CD4-positive, alpha-beta memory T cell (primary cell): ENCODE results near the gene CTBP2. TPM values are rescaled to one million over a fixed set of nuclear protein-coding genes. Genes with fewer than 3 reads are reported as not detected.
A peak's percentile ranks its signal among the peaks of the same experiment; 100 is the strongest.

ENCODE experiments used
- CTCF ChIA-PET: fragments of 350-600 bp; sonication (Branson Sonifier 250); formaldehyde crosslinking; loops from one replicate; lab custom pipeline; 2021; ENCODE audit warnings: inconsistent platforms; ENCODE audit not compliant: partially characterized antibody; lab: Charles Lee
- POLR2A ChIA-PET: fragments of 350-600 bp; sonication (Branson Sonifier 250); formaldehyde crosslinking; loops from one replicate; lab custom pipeline; 2021; ENCODE audit not compliant: partially characterized antibody; lab: Charles Lee
- DNase-seq, 5 donors: peaks; one replicate each; pipeline versions ENCODE4 v3.0.0 to v3.0.0-alpha.2; 2020 to 2022; ENCODE audit warnings: mixed read lengths in 1 of 5
- H3K27ac ChIP-seq: one replicate; pipeline ENCODE4 v1.7.0; 2013; ENCODE audit warnings: low read depth, low read length
- H3K27me3 ChIP-seq: 2 replicates; pipeline ENCODE4 v1.7.0; 2013; ENCODE audit warnings: mild to moderate bottlenecking, low read length, moderate library complexity; ENCODE audit not compliant: insufficient read depth
- H3K36me3 ChIP-seq: 2 replicates; pipeline ENCODE4 v1.7.0; 2013; ENCODE audit warnings: mild to moderate bottlenecking, low read length, moderate library complexity; ENCODE audit not compliant: insufficient read depth
- H3K4me1 ChIP-seq: 2 replicates; pipeline ENCODE4 v1.7.0; 2013; ENCODE audit warnings: mild to moderate bottlenecking, low read length, moderate library complexity; ENCODE audit not compliant: insufficient read depth
- H3K4me3 ChIP-seq, 2 donors: one replicate each; pipeline ENCODE4 v1.7.0; 2013; ENCODE audit warnings: low read length in 2 of 2, mild to moderate bottlenecking in 1 of 2
- H3K9me3 ChIP-seq, 2 donors: one replicate each; pipeline ENCODE4 v1.7.0; 2013; ENCODE audit warnings: low read length in 2 of 2, control low read depth in 1 of 2; ENCODE audit not compliant: control insufficient read depth in 1 of 2
- H3K27ac Mint-ChIP-seq, 7 donors: one replicate each; pipeline ENCODE4 v1.8.0; 2020 to 2021; ENCODE audit warnings: mixed read lengths in 7 of 7, mild to moderate bottlenecking in 6 of 7, inconsistent platforms in 3 of 7, moderate library complexity in 3 of 7
- H3K27me3 Mint-ChIP-seq, 2 donors: one replicate each; pipeline ENCODE4 v1.8.0; 2020 to 2021; ENCODE audit warnings: mixed read lengths in 2 of 2
- H3K36me3 Mint-ChIP-seq, 2 donors: one replicate each; pipeline ENCODE4 v1.8.0; 2020 to 2021; ENCODE audit warnings: mixed read lengths in 2 of 2, inconsistent platforms in 1 of 2, mild to moderate bottlenecking in 1 of 2
- H3K4me1 Mint-ChIP-seq, 4 donors: one replicate each; pipeline ENCODE4 v1.8.0; 2020 to 2021; ENCODE audit warnings: mixed read lengths in 4 of 4, mild to moderate bottlenecking in 1 of 4
- H3K4me3 Mint-ChIP-seq, 8 donors: one replicate each; pipeline ENCODE4 v1.8.0; 2020 to 2021; ENCODE audit warnings: mixed read lengths in 8 of 8, mild to moderate bottlenecking in 7 of 8, moderate library complexity in 6 of 8, inconsistent platforms in 3 of 8
- H3K9me3 Mint-ChIP-seq, 8 donors: one replicate each; pipeline ENCODE4 v1.8.0; 2020 to 2021; ENCODE audit warnings: mixed read lengths in 8 of 8, mild to moderate bottlenecking in 5 of 8, inconsistent platforms in 3 of 8, moderate library complexity in 1 of 8
- intact Hi-C: fragments of 100-400 bp; cut with micrococcal nuclease; formaldehyde crosslinking; loops from one replicate; pipeline ENCODE4 v1.15.1; 2023
- polyA plus RNA-seq, 2 donors: library from polyadenylated mRNA; unstranded; fragments of 300-500 nt; fragmentation: Illumina TruSeq; gene quantifications; one replicate each; pipeline ENCODE4 v1.2.3, GENCODE V29; 2021
- total RNA-seq, 2 experiments: library from RNA; stranded (reverse); gene quantifications; one replicate each; pipeline ENCODE4 v1.2.3, GENCODE V29; 2021

CTBP2 gene
- under 1 TPM; 0.61 to 0.97 TPM for total RNA-seq
- polyA plus RNA-seq = under 1 TPM in 1 of 2 donors, not detected in 1; 0.16 TPM

- H3K27me3 Mint-ChIP-seq = peaks cover 33% of the 10 kb centered on the region in 2 donors
- no peaks in the 10 kb centered on the region for H3K36me3 ChIP-seq
- CTCF ChIA-PET = no interaction called here
- H3K4me3 ChIP-seq = no peak within 1 kb of the TSS
- no peaks in the 10 kb centered on the region for H3K4me1 ChIP-seq
- H3K4me3 Mint-ChIP-seq = peak within 1 kb of the TSS; percentile 27 to 64 (median 46)
- no peak within 1 kb of the TSS for H3K27ac Mint-ChIP-seq
- H3K27ac ChIP-seq = no peak within 1 kb of the TSS
- peaks cover 0 to 2% of the 10 kb centered on the region in 2 donors for H3K36me3 Mint-ChIP-seq
- H3K9me3 ChIP-seq = no peaks in the 10 kb centered on the region
- POLR2A ChIA-PET = no interaction called here
- H3K9me3 Mint-ChIP-seq = peaks cover 0 to 4% (median 0%) of the 10 kb centered on the region in 8 donors
- intact Hi-C loops = no loop called here
- DNase-seq = no peak
- H3K27me3 ChIP-seq = peaks cover 11% of the 10 kb centered on the region
- H3K4me1 Mint-ChIP-seq = peaks cover 4 to 8% (median 5%) of the 10 kb centered on the region in 4 donors
Measured at GRCh38 chr10:125159932-125160855, at the start of gene CTBP2. TSS of gene CTBP2 (minus strand) at chr10:125160563.

DNA sequence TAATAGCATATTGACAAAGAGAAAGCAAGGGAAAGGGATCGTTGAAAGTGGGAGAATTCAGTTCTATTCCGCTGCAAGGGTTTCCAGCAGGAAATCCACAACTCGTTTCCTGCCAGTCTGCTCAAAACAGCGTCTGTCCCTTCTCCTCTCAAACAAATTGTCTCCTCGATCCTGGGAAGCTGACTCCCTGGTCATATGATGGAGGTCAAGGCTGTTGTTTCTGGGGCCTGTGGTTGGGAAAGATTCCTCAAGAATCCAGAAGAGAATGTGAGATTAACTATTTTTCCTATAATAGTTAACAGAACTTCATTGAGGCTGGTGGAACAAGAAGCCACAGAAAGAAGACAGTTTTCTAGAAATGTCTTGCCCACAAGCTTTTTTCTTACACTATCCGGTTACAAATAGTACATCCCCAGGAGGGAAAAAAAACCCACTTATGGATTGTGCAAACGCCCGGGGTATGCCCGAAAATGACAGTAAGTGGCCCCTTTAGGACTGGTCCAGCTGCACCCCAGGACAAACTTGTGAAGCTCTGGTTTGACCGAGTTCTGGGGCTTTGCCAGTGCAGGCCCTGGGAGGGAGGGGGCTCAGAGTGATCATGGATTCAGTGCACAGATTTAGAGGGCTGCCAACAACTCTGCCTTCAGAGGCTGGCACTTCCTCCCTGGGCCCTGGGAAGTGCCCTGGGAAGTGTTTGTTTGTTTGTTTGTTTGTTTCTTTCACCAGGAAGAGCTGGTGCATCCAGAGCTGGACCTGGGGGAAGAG lies 49.4 kb upstream of the CTBP2 start:
- Histone ChIP-seq H3K27ac (no peak overlapping the region), H3K4me1 (no peaks in the 10 kb centered on the region), H3K9me3 (no peaks in the 10 kb centered on the region), H3K4me3 (no peak overlapping the region), H3K27me3 (no peaks in the 10 kb centered on the region), H3K36me3 (no peaks in the 10 kb centered on the region)
- ChIA-PET CTCF (interaction anchor here (1.1 kb wide), 1 partner anchor 11 kb away, joined by 3 read pairs; no protein-coding TSS in a partner anchor), POLR2A (no interaction called here)
- no peak for DNase-seq
- intact Hi-C loops = no loop called here
- H3K4me1 Mint-ChIP-seq = no peaks in the 10 kb centered on the region
- H3K27ac Mint-ChIP-seq = no peak overlapping the region
- H3K9me3 Mint-ChIP-seq = peaks cover 0 to 10% (median 0%) of the 10 kb centered on the region in 8 donors
- peaks cover 0 to 2% of the 10 kb centered on the region in 2 donors for H3K27me3 Mint-ChIP-seq
- no peak overlapping the region for H3K4me3 Mint-ChIP-seq
- H3K36me3 Mint-ChIP-seq = no peaks in the 10 kb centered on the region

DNA sequence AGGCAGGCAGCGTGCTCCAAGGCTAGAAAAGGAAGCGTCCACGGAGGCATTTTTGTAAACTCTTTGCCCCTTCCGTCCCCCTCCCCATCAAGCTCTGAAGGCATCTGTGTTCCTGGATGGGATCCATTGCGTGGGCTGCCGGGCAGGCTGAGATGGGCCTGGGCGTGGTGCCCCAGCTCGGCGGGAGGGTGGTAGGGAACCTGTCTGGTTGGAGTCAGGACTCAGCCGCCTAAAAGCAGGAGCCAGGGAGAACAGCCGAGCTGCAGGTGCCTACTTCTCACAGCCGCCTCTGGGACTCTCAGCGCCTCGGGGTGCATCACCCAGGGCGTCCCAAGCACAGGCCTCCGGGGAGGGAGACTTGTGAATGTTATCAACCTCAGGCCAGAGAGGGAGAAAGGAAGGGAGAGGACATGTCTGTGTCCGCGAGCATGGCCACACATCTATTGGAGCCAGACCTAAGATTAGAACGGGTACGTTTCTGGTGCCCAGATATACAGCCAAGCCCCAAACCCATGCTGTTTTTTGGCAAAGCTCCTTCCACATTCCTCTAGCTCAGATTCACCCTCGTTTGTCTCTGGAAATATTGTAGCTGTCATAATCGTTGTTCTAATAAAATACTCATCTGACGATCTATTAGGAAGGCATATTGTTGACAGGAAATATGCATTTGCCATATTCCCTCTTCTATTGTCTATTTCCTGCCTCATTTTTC lies 48.6 kb upstream of the CTBP2 start:
- H3K4me1 ChIP-seq = no peaks in the 10 kb centered on the region
- ChIA-PET CTCF (interaction anchor here (1.1 to 1.2 kb wide), 2 partner anchors 10 to 16 kb away, joined by 3 read pairs; no protein-coding TSS in a partner anchor), POLR2A (no interaction called here)
- Mint-ChIP-seq H3K36me3 (no peaks in the 10 kb centered on the region), H3K27me3 (peaks cover 0 to 2% of the 10 kb centered on the region in 2 donors), H3K4me3 (no peak overlapping the region), H3K9me3 (peaks cover 0 to 10% (median 0%) of the 10 kb centered on the region in 8 donors), H3K4me1 (no peaks in the 10 kb centered on the region), H3K27ac (no peak overlapping the region)
- no peaks in the 10 kb centered on the region for H3K36me3 ChIP-seq
- no peak overlapping the region for H3K4me3 ChIP-seq
- no peaks in the 10 kb centered on the region for H3K9me3 ChIP-seq
- intact Hi-C loops = no loop called here
- H3K27me3 ChIP-seq = no peaks in the 10 kb centered on the region
- H3K27ac ChIP-seq = no peak overlapping the region
- no peak for DNase-seq

- CTCF ChIA-PET = no interaction called here
- no peaks in the 10 kb centered on the region for H3K27me3 ChIP-seq
- no peaks in the 10 kb centered on the region for H3K4me1 ChIP-seq
- DNase-seq = no peak
- no peak overlapping the region for H3K27ac ChIP-seq
- peaks cover 0 to 10% (median 0%) of the 10 kb centered on the region in 8 donors for H3K9me3 Mint-ChIP-seq
- H3K27ac Mint-ChIP-seq = no peak overlapping the region
- peaks cover 0 to 2% of the 10 kb centered on the region in 2 donors for H3K27me3 Mint-ChIP-seq
- H3K4me3 Mint-ChIP-seq = no peak overlapping the region
- POLR2A ChIA-PET = no interaction called here
- intact Hi-C loops = no loop called here
- no peak overlapping the region for H3K4me3 ChIP-seq
- no peaks in the 10 kb centered on the region for H3K4me1 Mint-ChIP-seq
- H3K9me3 ChIP-seq = no peaks in the 10 kb centered on the region
- no peaks in the 10 kb centered on the region for H3K36me3 Mint-ChIP-seq
- no peaks in the 10 kb centered on the region for H3K36me3 ChIP-seq
Measured at GRCh38 chr10:125206623-125207022, 46.3 kb upstream of the CTBP2 start.

DNA sequence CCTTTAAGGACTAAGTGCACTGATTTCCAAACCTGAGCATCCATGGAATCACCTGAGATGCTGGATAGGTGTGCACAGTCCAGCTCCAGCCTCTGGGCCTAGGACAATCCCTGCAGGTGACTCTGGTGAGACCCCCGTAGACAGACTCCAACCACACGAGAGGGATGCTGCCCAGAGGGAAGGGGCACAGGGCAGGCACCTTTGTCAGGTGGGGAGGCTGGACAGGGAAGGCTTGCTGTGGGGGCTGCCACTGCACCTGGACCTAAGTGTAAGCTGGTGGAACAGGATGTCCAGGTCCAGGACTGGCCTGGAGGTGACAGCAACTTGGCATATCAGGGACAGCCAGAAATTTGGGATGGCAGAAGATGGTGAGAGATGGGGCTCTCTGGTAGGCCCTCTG lies 45.1 kb upstream of the CTBP2 start:
- peaks cover 0 to 7% (median 0%) of the 10 kb centered on the region in 8 donors for H3K9me3 Mint-ChIP-seq
- Histone ChIP-seq H3K4me1 (no peaks in the 10 kb centered on the region), H3K36me3 (no peaks in the 10 kb centered on the region), H3K27ac (no peak overlapping the region), H3K9me3 (no peaks in the 10 kb centered on the region), H3K27me3 (no peaks in the 10 kb centered on the region), H3K4me3 (no peak overlapping the region)
- intact Hi-C loops = no loop called here
- H3K4me3 Mint-ChIP-seq = no peak overlapping the region
- no peaks in the 10 kb centered on the region for H3K36me3 Mint-ChIP-seq
- no peaks in the 10 kb centered on the region for H3K4me1 Mint-ChIP-seq
- ChIA-PET POLR2A (no interaction called here), CTCF (no interaction called here)
- no peak for DNase-seq
- peaks cover 0 to 2% of the 10 kb centered on the region in 2 donors for H3K27me3 Mint-ChIP-seq
- no peak overlapping the region for H3K27ac Mint-ChIP-seq

DNA sequence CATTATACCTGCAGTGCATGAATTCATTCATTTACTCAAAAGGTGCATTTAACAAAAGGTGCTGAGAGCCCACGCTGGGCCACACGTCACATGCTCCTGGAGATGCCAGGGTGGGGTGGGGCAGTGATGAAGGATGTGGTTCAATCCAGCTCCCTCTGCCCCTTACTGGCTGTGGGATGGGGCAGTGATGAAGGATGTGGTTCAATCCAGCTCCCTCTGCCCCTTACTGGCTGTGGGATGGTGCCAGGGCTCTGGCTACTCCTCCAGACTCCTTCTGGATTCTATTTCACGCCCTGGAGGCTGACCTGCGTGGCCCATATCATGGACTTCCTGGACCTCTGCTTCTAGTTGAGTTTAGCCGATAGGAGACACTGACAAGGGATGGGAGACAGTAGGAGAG lies 44.0 kb upstream of the CTBP2 start:
- Mint-ChIP-seq H3K4me3 (no peak overlapping the region), H3K9me3 (peaks cover 0 to 7% (median 0%) of the 10 kb centered on the region in 8 donors), H3K4me1 (no peaks in the 10 kb centered on the region), H3K27ac (no peak overlapping the region), H3K27me3 (peaks cover 0 to 2% of the 10 kb centered on the region in 2 donors), H3K36me3 (no peaks in the 10 kb centered on the region)
- H3K36me3 ChIP-seq = no peaks in the 10 kb centered on the region
- H3K4me1 ChIP-seq = no peaks in the 10 kb centered on the region
- no peak overlapping the region for H3K27ac ChIP-seq
- ChIA-PET CTCF (no interaction called here), POLR2A (no interaction called here)
- H3K4me3 ChIP-seq = no peak overlapping the region
- no peaks in the 10 kb centered on the region for H3K9me3 ChIP-seq
- intact Hi-C loops = no loop called here
- no peak for DNase-seq
- H3K27me3 ChIP-seq = no peaks in the 10 kb centered on the region
